ENCODE measurements around the gene DUS4L. TPM values are rescaled to one million over a fixed set of nuclear protein-coding genes. Genes with fewer than 3 reads are reported as not detected.

The DUS4L gene
- total RNA-seq, 4 donors from 2014 or later, result 3.5 to 9.0 (median 4.8) TPM

GRCh38 chr7:107591421-107591820, 27.6 kb downstream of the DUS4L start:
- no peak for ATAC-seq (ENCODE audit: low FRiP score)
- no peak for DNase-seq (ENCODE audit: low spot score)
- no peak for TF ChIP-seq CTCF (IDR thresholded peaks at IDR 0.05)

GRCh38 chr7:107592361-107593024, 28.7 kb downstream of the DUS4L start:
- ATAC-seq (ENCODE audit: low FRiP score), result no peak
- no peak for DNase-seq (ENCODE audit: low spot score)
- TF ChIP-seq CTCF (IDR thresholded peaks at IDR 0.05), result no peak

DNA sequence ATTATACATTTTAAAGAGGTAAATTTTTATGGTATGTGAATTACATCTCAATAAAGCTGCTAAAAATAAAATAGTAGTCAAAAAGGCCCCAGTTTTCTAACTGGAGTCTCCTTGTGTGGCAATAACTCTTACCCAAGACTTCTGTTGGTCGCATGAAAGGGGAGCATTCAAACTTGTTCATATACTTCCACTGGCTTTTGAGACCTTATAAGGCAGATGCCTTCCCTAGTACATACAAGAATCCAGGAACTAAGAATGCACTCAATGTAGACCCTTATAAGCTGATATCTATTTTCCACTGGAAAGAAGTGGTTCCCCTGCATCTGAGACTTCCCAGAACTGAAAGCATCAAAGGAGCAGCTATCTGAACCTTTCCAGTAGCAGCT, 29.2 kb downstream of the DUS4L start:
- TF ChIP-seq CTCF (IDR thresholded peaks at IDR 0.05), result no peak
- no peak for DNase-seq (ENCODE audit: low spot score)
- no peak for ATAC-seq (ENCODE audit: low FRiP score)

- ATAC-seq (ENCODE audit: low FRiP score), result no peak
- DNase-seq (ENCODE audit: low spot score), result no peak
- no peak for TF ChIP-seq CTCF (IDR thresholded peaks at IDR 0.05)
Observed at GRCh38 chr7:107594961-107595737, 31.4 kb downstream of the DUS4L start.

DNA sequence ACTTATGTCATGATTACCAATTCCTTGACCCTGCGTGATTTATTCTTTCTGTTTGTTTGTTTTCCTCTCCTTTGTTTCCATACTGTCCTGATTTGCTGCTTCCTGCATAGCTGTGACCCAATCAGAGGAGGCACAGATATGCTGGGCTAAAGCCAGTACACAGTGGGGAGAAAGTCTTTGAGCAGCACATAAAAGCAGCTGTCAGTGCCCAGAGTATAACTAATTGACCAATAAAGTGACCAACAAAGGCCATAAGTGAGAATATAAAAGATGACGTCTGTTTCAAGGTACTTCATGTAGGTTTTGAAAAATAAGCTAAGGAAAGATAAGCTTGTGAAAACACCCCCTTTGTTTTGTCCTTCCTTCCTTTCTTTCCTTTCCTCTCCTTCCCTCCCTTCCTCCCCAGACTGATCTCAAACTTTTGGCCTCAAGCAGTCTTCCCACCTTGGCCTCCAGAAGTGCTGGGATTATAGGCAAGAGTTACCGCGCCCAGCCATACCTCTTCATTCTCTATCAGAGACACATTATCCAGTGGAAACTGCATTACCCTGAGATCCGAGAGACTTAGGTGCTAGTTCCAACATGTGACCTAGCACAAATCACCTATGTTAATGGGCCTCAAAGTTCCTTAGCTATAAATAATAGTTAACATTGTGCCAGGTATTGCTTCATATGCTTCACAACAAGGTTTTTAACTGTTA, 33.3 kb downstream of the DUS4L start:
- DNase-seq (ENCODE audit: low spot score) (no peak), ATAC-seq (ENCODE audit: low FRiP score) (no peak)
- no peak for TF ChIP-seq CTCF (IDR thresholded peaks at IDR 0.05)

DNA sequence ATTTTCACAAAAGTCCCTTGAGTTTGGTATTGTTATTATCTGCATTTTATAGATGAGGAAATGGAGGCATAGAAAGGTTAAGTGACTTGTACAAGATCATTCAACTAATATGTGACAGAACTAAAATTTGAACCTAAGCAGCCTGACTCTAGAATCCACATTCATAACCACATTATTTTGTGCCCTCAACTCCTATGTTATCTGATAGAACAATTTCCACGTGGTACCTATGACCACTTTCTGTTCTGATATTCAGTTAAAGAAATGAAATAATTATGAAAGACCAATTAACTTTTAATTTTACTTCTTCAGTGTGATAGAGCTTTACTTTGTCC, 33.8 kb downstream of the DUS4L start:
- no peak for TF ChIP-seq CTCF (IDR thresholded peaks at IDR 0.05)
- ATAC-seq (ENCODE audit: low FRiP score) (no peak), DNase-seq (ENCODE audit: low spot score) (no peak)

All from omental fat pad (tissue), 4 donors.